ENCODE data around the gene CPPED1.

- no peak for TF ChIP-seq SUZ12 (IDR thresholded peaks at IDR 0.05; ENCODE audit: extremely low read depth, insufficient read depth, insufficient read length)
- no peak for TF ChIP-seq ZNF274 (IDR thresholded peaks at IDR 0.05; ENCODE audit: low read depth, low read length)
- no peak for TF ChIP-seq YY1 (IDR thresholded peaks at IDR 0.05; ENCODE audit: insufficient read depth, insufficient read length)
Observed at GRCh38 chr16:12652924-12653323, 150.8 kb downstream of the CPPED1 start.
